Fibroblast of lung (primary cell): ENCODE results near the gene WAS. TPM values are rescaled to one million over a fixed set of nuclear protein-coding genes. Genes with fewer than 3 reads are reported as not detected.

Source experiments
- DNase-seq, 2 donors: peaks; one replicate each; pipeline versions ENCODE4 v3.0.0 to v3.0.0-alpha.2; 2010; ENCODE audit warnings: low read depth in 2 of 2
- H2AFZ ChIP-seq: 2 replicates; pipeline ENCODE4 v1.5.1; 2012; ENCODE audit warnings: low read length, control low read depth, inconsistent platforms
- H3K27ac ChIP-seq: 2 replicates; pipeline ENCODE4 v1.5.1; 2011; ENCODE audit warnings: low read length, control low read depth; ENCODE audit not compliant: insufficient read depth
- H3K27me3 ChIP-seq: 2 replicates; pipeline ENCODE4 v1.5.1; 2011; ENCODE audit warnings: mild to moderate bottlenecking, low read length; ENCODE audit not compliant: control insufficient read depth, insufficient read depth
- H3K36me3 ChIP-seq: 2 replicates; pipeline ENCODE4 v1.5.1; 2011; ENCODE audit warnings: low read length; ENCODE audit not compliant: control insufficient read depth, insufficient read depth
- H3K4me1 ChIP-seq: 2 replicates; pipeline ENCODE4 v1.5.1; 2011; ENCODE audit warnings: low read length; ENCODE audit not compliant: control insufficient read depth, insufficient read depth; ENCODE audit errors: extremely low read depth
- H3K4me2 ChIP-seq: 2 replicates; pipeline ENCODE4 v1.5.1; 2011; ENCODE audit warnings: low read length, control low read depth; ENCODE audit not compliant: insufficient read depth; ENCODE audit errors: extremely low read depth
- H3K4me3 ChIP-seq, 4 experiments: fragments of 200-600 bp in 1 of 4; sonication (generic) in 1 of 4; replicated peaks in 1 of 4; 2 replicates each; pipeline ENCODE4 v1.5.1; 2011 to 2016; ENCODE audit warnings: low read length in 4 of 4, low read depth in 3 of 4, mild to moderate bottlenecking in 3 of 4, control low read depth in 2 of 4, inconsistent platforms in 1 of 4, mixed read lengths in 1 of 4; ENCODE audit not compliant: insufficient read depth in 1 of 4; ENCODE audit errors: control extremely low read depth in 1 of 4
- H3K79me2 ChIP-seq: 2 replicates; pipeline ENCODE4 v1.5.1; 2012; ENCODE audit warnings: mild to moderate bottlenecking, low read length, inconsistent platforms; ENCODE audit not compliant: control insufficient read depth, insufficient read depth
- H3K9ac ChIP-seq: 2 replicates; pipeline ENCODE4 v1.5.1; 2011; ENCODE audit warnings: mild to moderate bottlenecking, low read length, control low read depth; ENCODE audit not compliant: insufficient read depth
- H3K9me3 ChIP-seq: 2 replicates; pipeline ENCODE4 v1.5.1; 2012; ENCODE audit warnings: low read depth, low read length; ENCODE audit not compliant: control insufficient read depth, insufficient read depth
- H4K20me1 ChIP-seq: 2 replicates; pipeline ENCODE4 v1.5.1; 2011; ENCODE audit warnings: low read length; ENCODE audit not compliant: control insufficient read depth, insufficient read depth; ENCODE audit errors: extremely low read depth
- EZH2 ChIP-seq: IDR thresholded peaks from 2 replicates; pipeline ENCODE4 v1.5.1; 2012; ENCODE audit warnings: low read length, control low read depth, mild to moderate bottlenecking; ENCODE audit errors: missing control alignments
- polyA plus RNA-seq, 2 donors: library from polyadenylated mRNA; depleted of rRNA in 1 of 2; stranded (reverse) in 1 of 2; unstranded in 1 of 2; fragments of >200 nt; gene quantifications; 2 replicates each; pipeline ENCODE4 v1.2.1, GENCODE V29; 2011 to 2012; ENCODE audit warnings: missing spikeins in 1 of 2
- total RNA-seq: library from RNA; depleted of rRNA; stranded (reverse); fragments of >200 nt; gene quantifications from 2 replicates; pipeline ENCODE4 v1.2.1, GENCODE V29; 2014
- TF ChIP-seq, protein P1 (sequence below), 2 donors: IDR thresholded peaks in 1 of 2; conservative IDR thresholded peaks in 1 of 2; 1 replicate in 1 of 2; 2 replicates in 1 of 2; pipeline ENCODE4 v1.5.1; 2011 to 2012; ENCODE audit warnings: low read length in 2 of 2, control low read depth in 1 of 2, inconsistent platforms in 1 of 2, low read depth in 1 of 2, mild to moderate bottlenecking in 1 of 2

Gene WAS
- total and polyA plus RNA-seq, 2 donors (not counting 1 experiment from before 2014, with no cell fraction given), result 0.07 to 0.17 TPM

- no peak overlapping the region for H3K27ac ChIP-seq
- no peak overlapping the region for H3K4me3 ChIP-seq
- peaks cover 2% of the 10 kb centered on the region for H3K4me1 ChIP-seq
- DNase-seq, result no peak
- no peaks in the 10 kb centered on the region for H4K20me1 ChIP-seq
- peaks cover 6% of the 10 kb centered on the region for H3K79me2 ChIP-seq
- peaks cover 2% of the 10 kb centered on the region for H3K36me3 ChIP-seq
- H3K9me3 ChIP-seq, result no peaks in the 10 kb centered on the region
- H3K27me3 ChIP-seq, result no peaks in the 10 kb centered on the region
- no peak overlapping the region for H3K4me2 ChIP-seq
- TF ChIP-seq EZH2, result no peak
- TF ChIP-seq, protein P1, sequence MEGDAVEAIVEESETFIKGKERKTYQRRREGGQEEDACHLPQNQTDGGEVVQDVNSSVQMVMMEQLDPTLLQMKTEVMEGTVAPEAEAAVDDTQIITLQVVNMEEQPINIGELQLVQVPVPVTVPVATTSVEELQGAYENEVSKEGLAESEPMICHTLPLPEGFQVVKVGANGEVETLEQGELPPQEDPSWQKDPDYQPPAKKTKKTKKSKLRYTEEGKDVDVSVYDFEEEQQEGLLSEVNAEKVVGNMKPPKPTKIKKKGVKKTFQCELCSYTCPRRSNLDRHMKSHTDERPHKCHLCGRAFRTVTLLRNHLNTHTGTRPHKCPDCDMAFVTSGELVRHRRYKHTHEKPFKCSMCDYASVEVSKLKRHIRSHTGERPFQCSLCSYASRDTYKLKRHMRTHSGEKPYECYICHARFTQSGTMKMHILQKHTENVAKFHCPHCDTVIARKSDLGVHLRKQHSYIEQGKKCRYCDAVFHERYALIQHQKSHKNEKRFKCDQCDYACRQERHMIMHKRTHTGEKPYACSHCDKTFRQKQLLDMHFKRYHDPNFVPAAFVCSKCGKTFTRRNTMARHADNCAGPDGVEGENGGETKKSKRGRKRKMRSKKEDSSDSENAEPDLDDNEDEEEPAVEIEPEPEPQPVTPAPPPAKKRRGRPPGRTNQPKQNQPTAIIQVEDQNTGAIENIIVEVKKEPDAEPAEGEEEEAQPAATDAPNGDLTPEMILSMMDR (conservative IDR thresholded peaks at IDR 0.05 in 1 of 2, IDR thresholded peaks at IDR 0.05 in 1 of 2; ENCODE audit: low read depth in 1 of 2, low read length in 2 of 2), result no peak
- no peak overlapping the region for H3K9ac ChIP-seq
- H2AFZ ChIP-seq, result no peak overlapping the region
These were observed 16.6 kb downstream of the WAS start for GRCh38 chrX:48700246-48700645.

GRCh38 chrX:48700951-48701653 is 17.5 kb downstream of the WAS start:
- peaks cover 6% of the 10 kb centered on the region for H3K79me2 ChIP-seq
- H3K36me3 ChIP-seq, result peaks cover 2% of the 10 kb centered on the region
- DNase-seq, result peak in 1 of 2 donors; percentile 29
- no peaks in the 10 kb centered on the region for H3K27me3 ChIP-seq
- H3K9ac ChIP-seq, result no peak overlapping the region
- no peak overlapping the region for H3K4me2 ChIP-seq
- H3K27ac ChIP-seq, result no peak overlapping the region
- no peaks in the 10 kb centered on the region for H3K9me3 ChIP-seq
- no peak overlapping the region for H2AFZ ChIP-seq
- no peak overlapping the region for H3K4me3 ChIP-seq
- no peaks in the 10 kb centered on the region for H3K4me1 ChIP-seq
- TF ChIP-seq, protein P1 (conservative IDR thresholded peaks at IDR 0.05 in 1 of 2, IDR thresholded peaks at IDR 0.05 in 1 of 2; ENCODE audit: low read depth in 1 of 2, low read length in 2 of 2), result no peak
- no peak for TF ChIP-seq EZH2
- H4K20me1 ChIP-seq, result no peaks in the 10 kb centered on the region

GRCh38 chrX:48702032-48702431 is 18.4 kb downstream of the WAS start:
- H2AFZ ChIP-seq, result no peak overlapping the region
- peaks cover 2% of the 10 kb centered on the region for H3K36me3 ChIP-seq
- no peaks in the 10 kb centered on the region for H4K20me1 ChIP-seq
- no peaks in the 10 kb centered on the region for H3K4me1 ChIP-seq
- H3K9me3 ChIP-seq, result no peaks in the 10 kb centered on the region
- no peak overlapping the region for H3K9ac ChIP-seq
- H3K79me2 ChIP-seq, result peaks cover 6% of the 10 kb centered on the region
- no peak for DNase-seq
- no peak overlapping the region for H3K27ac ChIP-seq
- H3K27me3 ChIP-seq, result no peaks in the 10 kb centered on the region
- TF ChIP-seq, protein P1 (conservative IDR thresholded peaks at IDR 0.05 in 1 of 2, IDR thresholded peaks at IDR 0.05 in 1 of 2; ENCODE audit: low read depth in 1 of 2, low read length in 2 of 2), result no peak
- no peak for TF ChIP-seq EZH2
- no peak overlapping the region for H3K4me3 ChIP-seq
- no peak overlapping the region for H3K4me2 ChIP-seq
